HepG2 (cell line): ENCODE results near the gene ACOXL. TPM values are rescaled to one million over a fixed set of nuclear protein-coding genes. Genes with fewer than 3 reads are reported as not detected.
A peak's percentile ranks its signal among the peaks of the same experiment; 100 is the strongest.

Experiments
- ATAC-seq: fragments of 200-7000 bp; cut with Tn5 transposase; 3 replicates; pipeline ENCODE4 v1.9.1; 2020; ENCODE audit warnings: mild to moderate bottlenecking, moderate library complexity
- BruUV-seq: library from RNA; stranded (reverse); fragments of 400-500 nt; replicated peaks from 2 replicates; lab custom pipeline; 2021; lab: Mats Ljungman, UMichigan
- CTCF ChIA-PET: fragments of 300-600 bp; formaldehyde crosslinking; extraction: SDS; loops from one replicate; lab custom pipeline; 2021; ENCODE audit warnings: low total read pairs, inconsistent platforms, low intra/inter-chr PET ratio; lab: Yijun Ruan, JAX
- POLR2A ChIA-PET: fragments of 350-600 bp; sonication (Branson Sonifier 250); formaldehyde crosslinking; loops from one replicate; lab custom pipeline; 2020; ENCODE audit warnings: antibody characterized with exemption, inconsistent platforms; lab: Yijun Ruan, JAX
- DNase-seq: peaks from one replicate; pipeline ENCODE4 v3.0.0-alpha.2; 2015; ENCODE audit warnings: low spot score
- FAIRE-seq: peaks from 3 replicates; lab custom pipeline; 2011; peaks lifted over from hg19 to GRCh38; lab: Jason Lieb, UNC
- H2AFZ ChIP-seq: one replicate; pipeline ENCODE4 v1.6.1; 2011; ENCODE audit warnings: low read length, inconsistent platforms
- H3K27ac ChIP-seq: fragments of 300-600 bp; 3 replicates; pipeline ENCODE4 v1.8.0; 2011; ENCODE audit warnings: mixed run types, mild to moderate bottlenecking, mixed read lengths, low read length, inconsistent platforms; ENCODE audit not compliant: insufficient read depth; ENCODE audit errors: extremely low read length
- H3K27me3 ChIP-seq, 2 experiments: fragments of 200-600 bp in 1 of 2; 2 replicates in 1 of 2; 3 replicates in 1 of 2; pipeline versions ENCODE4 v1.6.0 to v1.8.0; 2011; ENCODE audit warnings: low read length in 2 of 2, mild to moderate bottlenecking in 2 of 2, moderate library complexity in 2 of 2, inconsistent platforms in 1 of 2; ENCODE audit not compliant: insufficient read depth in 2 of 2, control insufficient read depth in 1 of 2
- H3K36me3 ChIP-seq, 2 experiments: fragments of 200-600 bp in 1 of 2; replicated peaks in 1 of 2; 2 replicates in 1 of 2; 3 replicates in 1 of 2; pipeline versions ENCODE4 v1.5.1 to v1.8.0; 2011; ENCODE audit warnings: low read length in 2 of 2, inconsistent platforms in 1 of 2; ENCODE audit not compliant: insufficient read depth in 2 of 2, control insufficient read depth in 1 of 2
- H3K4me1 ChIP-seq: 2 replicates; pipeline ENCODE4 v1.5.1; 2012; ENCODE audit warnings: low read length, inconsistent platforms; ENCODE audit not compliant: insufficient read depth
- H3K4me2 ChIP-seq: 2 replicates; pipeline ENCODE4 v1.6.0; 2011; ENCODE audit warnings: low read depth, low read length, inconsistent platforms
- H3K4me3 ChIP-seq, 3 experiments: fragments of 200-600 bp in 1 of 3; sonication (generic), shearing (Covaris generic) in 1 of 3; replicated peaks in 1 of 3; 2 replicates each; pipeline ENCODE4 v1.5.1; 2011 to 2016; ENCODE audit warnings: low read length in 3 of 3, inconsistent platforms in 2 of 3, low read depth in 2 of 3, mild to moderate bottlenecking in 2 of 3, control low read depth in 1 of 3, mixed read lengths in 1 of 3; ENCODE audit not compliant: insufficient read depth in 1 of 3
- H3K79me2 ChIP-seq: one replicate; pipeline ENCODE4 v1.6.1; 2011; ENCODE audit warnings: low read length, inconsistent platforms; ENCODE audit not compliant: insufficient read depth
- H3K9ac ChIP-seq: 2 replicates; pipeline ENCODE4 v1.6.0; 2011; ENCODE audit warnings: mild to moderate bottlenecking, low read depth, low read length, inconsistent platforms; ENCODE audit not compliant: insufficient read depth
- H3K9me3 ChIP-seq: 2 replicates; pipeline ENCODE4 v1.5.1; 2012; ENCODE audit warnings: mild to moderate bottlenecking, low read length
- H4K20me1 ChIP-seq: 2 replicates; pipeline ENCODE4 v1.6.0; 2011; ENCODE audit warnings: inconsistent platforms, mild to moderate bottlenecking, low read length, moderate library complexity; ENCODE audit not compliant: insufficient read depth
- AHR ChIP-seq: IDR thresholded peaks from 2 replicates; pipeline ENCODE4 v1.6.1; 2018; ENCODE audit warnings: missing genetic modification reagents, missing compliant biosample characterization
- ATF1 ChIP-seq: IDR thresholded peaks from 2 replicates; pipeline ENCODE4 v1.6.1; 2016; ENCODE audit warnings: mild to moderate bottlenecking, control low read depth
- CREB3 ChIP-seq: sonication (generic); formaldehyde crosslinking; IDR thresholded peaks from 2 replicates; pipeline ENCODE4 v1.5.0; 2020; ENCODE audit warnings: missing genetic modification reagents
- GPBP1L1 ChIP-seq: sonication (generic); formaldehyde crosslinking; IDR thresholded peaks from 2 replicates; pipeline ENCODE4 v1.5.0; 2020; ENCODE audit warnings: mild to moderate bottlenecking, missing genetic modification reagents
- HCFC1 ChIP-seq: fragments of 150-350 bp; IDR thresholded peaks from 2 replicates; pipeline ENCODE4 v1.6.1; 2014; ENCODE audit warnings: low read depth, low read length
- HNRNPUL1 ChIP-seq: fragments of 200-400 bp; formaldehyde crosslinking; IDR thresholded peaks from 2 replicates; pipeline ENCODE4 v1.6.1; 2017; ENCODE audit warnings: low read depth, mild to moderate bottlenecking, low read length, moderate library complexity
- MIXL1 ChIP-seq: IDR thresholded peaks from 2 replicates; pipeline ENCODE4 v1.6.1; 2016
- TFDP1 ChIP-seq: IDR thresholded peaks from 2 replicates; pipeline ENCODE4 v1.6.1; 2016; ENCODE audit warnings: missing compliant biosample characterization, missing genetic modification reagents, borderline replicate concordance
- ZNF142 ChIP-seq: sonication (generic); formaldehyde crosslinking; IDR thresholded peaks from 2 replicates; pipeline ENCODE4 v1.4.0; 2020; ENCODE audit warnings: missing genetic modification reagents
- ZNF691 ChIP-seq: sonication (generic); formaldehyde crosslinking; IDR thresholded peaks from 2 replicates; pipeline ENCODE4 v1.4.0; 2020; ENCODE audit warnings: missing genetic modification reagents, low read depth, mild to moderate bottlenecking, borderline replicate concordance
- WGBS: methylation state at CpG from one replicate; pipeline ENCODE4 v1.1.6; 2017; ENCODE audit warnings: low lambda C conversion rate; 5-methylcytosine and 5-hydroxymethylcytosine counted together
- in situ Hi-C: cut with HindIII; loops from 2 replicates; pipeline ENCODE4 v1.10.0; 2017; ENCODE audit warnings: low pct_unique_long_range_greater_than_20kb; ENCODE audit not compliant: extremely low pct_ligation_motif_present
- intact Hi-C: fragments of 100-400 bp; cut with micrococcal nuclease; formaldehyde crosslinking; loops from one replicate; pipeline ENCODE4 v1.10.0; 2022; ENCODE audit not compliant: unreplicated experiment
- polyA plus RNA-seq, 8 experiments: library from polyadenylated mRNA; depleted of rRNA in 3 of 8; stranded (reverse) in 7 of 8; unstranded in 1 of 8; fragments of >200 nt; fragmentation: Illumina TruSeq in 4 of 8; extraction: Trizol in 4 of 8; gene quantifications; 2 replicates each; pipeline versions ENCODE4 v1.2.1 to v1.2.3, GENCODE V29; 2011 to 2016; ENCODE audit warnings: low read depth in 4 of 8, missing spikeins in 1 of 8, mixed read lengths in 1 of 8; ENCODE audit not compliant: insufficient read depth in 1 of 8
- total RNA-seq, 5 experiments: library from RNA; depleted of rRNA; stranded (reverse); fragments of >200 nt; fragmentation: Illumina TruSeq; extraction: Trizol; gene quantifications; 2 replicates each; pipeline ENCODE4 v1.2.3, GENCODE V29; 2016; ENCODE audit warnings: low read depth in 1 of 5

Gene ACOXL
- total and polyA plus RNA-seq, 2 of the 13 experiments (the other 11 are each of a cell fraction or from before 2014, with no cell fraction given) = not detected

GRCh38 chr2:110906613-110907298, 174.4 kb downstream of the ACOXL start:
- DNase-seq (no peak), FAIRE-seq (no peak), ATAC-seq (peak; percentile 33; the same call in 1 of the 3 replicates)
- Histone ChIP-seq H3K27ac (no peak overlapping the region), H3K9ac (no peak overlapping the region), H3K4me2 (no peak overlapping the region), H3K79me2 (no peaks in the 10 kb centered on the region), H3K36me3 (no peaks in the 10 kb centered on the region), H3K27me3 (peaks cover 0 to 12% of the 10 kb centered on the region in 2 experiments; a peak in 2 of 5 replicates), H2AFZ (no peak overlapping the region), H3K9me3 (0 out of 2 replicates have a peak, but pooled peaks cover 6% of the 10 kb centered on the region), H3K4me3 (no peak overlapping the region), H3K4me1 (no peaks in the 10 kb centered on the region), H4K20me1 (no peaks in the 10 kb centered on the region)
- in situ Hi-C loops = no loop called here
- TF ChIP-seq ZNF142 (CRISPR knock-in tag) (no peak), TFDP1 (CRISPR knock-in tag) (no peak), HCFC1 (no peak), HNRNPUL1 (no peak), AHR (CRISPR knock-in tag) (no peak), MIXL1 (CRISPR knock-in tag) (no peak), ATF1 (CRISPR knock-in tag) (no peak), GPBP1L1 (no peak), ZNF691 (CRISPR knock-in tag) (no peak), CREB3 (CRISPR knock-in tag) (no peak)
- no TSS peak for BruUV-seq
- POLR2A ChIA-PET = no interaction called here
- WGBS = 53% methylated on average over 6 of the region's 6 CpGs
- intact Hi-C loops = no loop called here
- CTCF ChIA-PET = no interaction called here
